CD8-positive, alpha-beta memory T cell (primary cell): ENCODE results near the gene F10. TPM values are rescaled to one million over a fixed set of nuclear protein-coding genes. Genes with fewer than 3 reads are reported as not detected.

Experiments
- CTCF ChIA-PET: fragments of 350-600 bp; sonication (Branson Sonifier 250); formaldehyde crosslinking; loops from one replicate; lab custom pipeline; 2021; ENCODE audit warnings: antibody characterized with exemption; lab: Charles Lee
- POLR2A ChIA-PET: fragments of 350-600 bp; sonication (Branson Sonifier 250); formaldehyde crosslinking; loops from one replicate; lab custom pipeline; 2021; ENCODE audit warnings: antibody characterized with exemption; lab: Charles Lee
- DNase-seq, 5 donors: peaks; one replicate each; pipeline versions ENCODE4 v3.0.0 to v3.0.0-alpha.2; 2020 to 2022; ENCODE audit warnings: mixed read lengths in 1 of 5
- H3K27ac ChIP-seq: one replicate; pipeline ENCODE4 v1.7.0; 2013; ENCODE audit warnings: low read depth, mild to moderate bottlenecking, low read length, moderate library complexity
- H3K27me3 ChIP-seq: 2 replicates; pipeline ENCODE4 v1.7.0; 2013; ENCODE audit warnings: low read length, mild to moderate bottlenecking; ENCODE audit not compliant: insufficient read depth, poor library complexity, severe bottlenecking
- H3K36me3 ChIP-seq: 2 replicates; pipeline ENCODE4 v1.7.0; 2013; ENCODE audit warnings: mild to moderate bottlenecking, low read length, moderate library complexity; ENCODE audit not compliant: insufficient read depth
- H3K4me1 ChIP-seq: 2 replicates; pipeline ENCODE4 v1.7.0; 2013; ENCODE audit warnings: mild to moderate bottlenecking, low read length, moderate library complexity; ENCODE audit not compliant: insufficient read depth
- H3K4me3 ChIP-seq: 2 replicates; pipeline ENCODE4 v1.7.0; 2013; ENCODE audit warnings: mild to moderate bottlenecking, low read length
- H3K9me3 ChIP-seq: 2 replicates; pipeline ENCODE4 v1.7.0; 2013; ENCODE audit warnings: mild to moderate bottlenecking, low read length
- H3K27ac Mint-ChIP-seq, 8 donors: one replicate each; pipeline ENCODE4 v1.8.0; 2020 to 2021; ENCODE audit warnings: mixed read lengths in 8 of 8, mild to moderate bottlenecking in 6 of 8, inconsistent platforms in 3 of 8, moderate library complexity in 3 of 8
- H3K27me3 Mint-ChIP-seq, 2 donors: one replicate each; pipeline ENCODE4 v1.8.0; 2020 to 2021; ENCODE audit warnings: mixed read lengths in 2 of 2, mild to moderate bottlenecking in 1 of 2, moderate library complexity in 1 of 2
- H3K36me3 Mint-ChIP-seq, 3 donors: one replicate each; pipeline ENCODE4 v1.8.0; 2020 to 2021; ENCODE audit warnings: mixed read lengths in 3 of 3, inconsistent platforms in 1 of 3, mild to moderate bottlenecking in 1 of 3
- H3K4me1 Mint-ChIP-seq, 3 donors: one replicate each; pipeline ENCODE4 v1.8.0; 2020 to 2021; ENCODE audit warnings: mixed read lengths in 3 of 3, inconsistent platforms in 1 of 3, mild to moderate bottlenecking in 1 of 3
- H3K4me3 Mint-ChIP-seq, 7 donors: one replicate each; pipeline ENCODE4 v1.8.0; 2020 to 2021; ENCODE audit warnings: mixed read lengths in 7 of 7, mild to moderate bottlenecking in 6 of 7, moderate library complexity in 4 of 7, inconsistent platforms in 2 of 7
- H3K9me3 Mint-ChIP-seq, 5 donors: one replicate each; pipeline ENCODE4 v1.8.0; 2020 to 2022; ENCODE audit warnings: mixed read lengths in 5 of 5, mild to moderate bottlenecking in 3 of 5, moderate library complexity in 2 of 5, inconsistent platforms in 1 of 5
- polyA plus RNA-seq: library from polyadenylated mRNA; unstranded; fragments of 300-500 nt; fragmentation: Illumina TruSeq; gene quantifications from one replicate; pipeline ENCODE4 v1.2.3, GENCODE V29; 2021
- total RNA-seq, 2 experiments: library from RNA; stranded (reverse); gene quantifications; one replicate each; pipeline ENCODE4 v1.2.3, GENCODE V29; 2021

F10 gene
- total and polyA plus RNA-seq, 3 experiments from 2014 or later = not detected

GRCh38 chr13:113119166-113119821 lies 3.3 kb upstream of the F10 start:
- Histone ChIP-seq H3K27me3 (no peaks in the 10 kb centered on the region), H3K4me3 (no peak overlapping the region), H3K27ac (no peak overlapping the region), H3K36me3 (no peaks in the 10 kb centered on the region), H3K9me3 (no peaks in the 10 kb centered on the region), H3K4me1 (no peaks in the 10 kb centered on the region)
- no peaks in the 10 kb centered on the region for H3K36me3 Mint-ChIP-seq
- peaks cover 0 to 26% of the 10 kb centered on the region in 2 donors for H3K27me3 Mint-ChIP-seq
- H3K4me1 Mint-ChIP-seq = no peaks in the 10 kb centered on the region
- ChIA-PET CTCF (no interaction called here), POLR2A (no interaction called here)
- H3K4me3 Mint-ChIP-seq = no peak overlapping the region
- H3K27ac Mint-ChIP-seq = peak overlapping the region in 1 of 8 donors; percentile 23
- DNase-seq = no peak
- no peaks in the 10 kb centered on the region for H3K9me3 Mint-ChIP-seq

- ChIA-PET POLR2A (no interaction called here), CTCF (no interaction called here)
- Mint-ChIP-seq H3K27ac (no peak overlapping the region), H3K4me1 (no peaks in the 10 kb centered on the region), H3K9me3 (no peaks in the 10 kb centered on the region), H3K36me3 (no peaks in the 10 kb centered on the region), H3K4me3 (no peak overlapping the region), H3K27me3 (peaks cover 0 to 26% of the 10 kb centered on the region in 2 donors)
- no peak for DNase-seq
- Histone ChIP-seq H3K4me1 (no peaks in the 10 kb centered on the region), H3K9me3 (no peaks in the 10 kb centered on the region), H3K36me3 (no peaks in the 10 kb centered on the region), H3K4me3 (no peak overlapping the region), H3K27me3 (no peaks in the 10 kb centered on the region), H3K27ac (no peak overlapping the region)
Measured at GRCh38 chr13:113119822-113120189, 2.8 kb upstream of the F10 start.

GRCh38 chr13:113120300-113121182 lies 2.1 kb upstream of the F10 start:
- ChIA-PET CTCF (no interaction called here), POLR2A (no interaction called here)
- no peaks in the 10 kb centered on the region for H3K36me3 Mint-ChIP-seq
- Histone ChIP-seq H3K27ac (no peak overlapping the region), H3K4me1 (no peaks in the 10 kb centered on the region), H3K36me3 (no peaks in the 10 kb centered on the region), H3K27me3 (no peaks in the 10 kb centered on the region), H3K4me3 (no peak overlapping the region), H3K9me3 (no peaks in the 10 kb centered on the region)
- no peak overlapping the region for H3K27ac Mint-ChIP-seq
- DNase-seq = peak in 1 of 5 donors; percentile 43
- H3K4me3 Mint-ChIP-seq = no peak overlapping the region
- peaks cover under 1 to 26% of the 10 kb centered on the region in 2 donors for H3K27me3 Mint-ChIP-seq
- H3K4me1 Mint-ChIP-seq = no peaks in the 10 kb centered on the region
- H3K9me3 Mint-ChIP-seq = no peaks in the 10 kb centered on the region

- peaks cover 7 to 27% of the 10 kb centered on the region in 2 donors for H3K27me3 Mint-ChIP-seq
- H3K4me1 Mint-ChIP-seq = no peaks in the 10 kb centered on the region
- Histone ChIP-seq H3K9me3 (no peaks in the 10 kb centered on the region), H3K27me3 (no peaks in the 10 kb centered on the region), H3K36me3 (no peaks in the 10 kb centered on the region), H3K27ac (no peak overlapping the region), H3K4me3 (no peak overlapping the region), H3K4me1 (no peaks in the 10 kb centered on the region)
- H3K36me3 Mint-ChIP-seq = no peaks in the 10 kb centered on the region
- no peak overlapping the region for H3K27ac Mint-ChIP-seq
- CTCF ChIA-PET = no interaction called here
- no peak overlapping the region for H3K4me3 Mint-ChIP-seq
- H3K9me3 Mint-ChIP-seq = no peaks in the 10 kb centered on the region
- peak in 1 of 5 donors; percentile 42 for DNase-seq
- POLR2A ChIA-PET = no interaction called here
Measured at GRCh38 chr13:113121183-113121927, 1.2 kb upstream of the F10 start.

- Mint-ChIP-seq H3K9me3 (no peaks in the 10 kb centered on the region), H3K4me3 (no peak overlapping the region), H3K27me3 (peaks cover 8 to 26% of the 10 kb centered on the region in 2 donors), H3K36me3 (no peaks in the 10 kb centered on the region), H3K4me1 (no peaks in the 10 kb centered on the region), H3K27ac (peak overlapping the region in 1 of 8 donors; percentile 57)
- H3K9me3 ChIP-seq = no peaks in the 10 kb centered on the region
- DNase-seq = no peak
- no peak overlapping the region for H3K4me3 ChIP-seq
- POLR2A ChIA-PET = no interaction called here
- CTCF ChIA-PET = no interaction called here
- H3K27ac ChIP-seq = no peak overlapping the region
- no peaks in the 10 kb centered on the region for H3K27me3 ChIP-seq
- no peaks in the 10 kb centered on the region for H3K36me3 ChIP-seq
- H3K4me1 ChIP-seq = no peaks in the 10 kb centered on the region
Measured at GRCh38 chr13:113121928-113122471, 599 bp upstream of the F10 start.

GRCh38 chr13:113123226-113124201 lies 915 bp downstream of the F10 start:
- DNase-seq = peak in 1 of 5 donors; percentile 35
- Histone ChIP-seq H3K4me3 (no peak overlapping the region), H3K4me1 (no peaks in the 10 kb centered on the region), H3K27me3 (peaks cover 4% of the 10 kb centered on the region), H3K9me3 (no peaks in the 10 kb centered on the region), H3K36me3 (no peaks in the 10 kb centered on the region), H3K27ac (no peak overlapping the region)
- ChIA-PET POLR2A (no interaction called here), CTCF (no interaction called here)
- Mint-ChIP-seq H3K27ac (no peak overlapping the region), H3K4me1 (no peaks in the 10 kb centered on the region), H3K4me3 (no peak overlapping the region), H3K9me3 (no peaks in the 10 kb centered on the region), H3K36me3 (no peaks in the 10 kb centered on the region), H3K27me3 (peaks cover 11 to 39% of the 10 kb centered on the region in 2 donors)

- H3K36me3 Mint-ChIP-seq = no peaks in the 10 kb centered on the region
- H3K9me3 Mint-ChIP-seq = no peaks in the 10 kb centered on the region
- peak in 1 of 5 donors; percentile 37 for DNase-seq
- Histone ChIP-seq H3K27ac (no peak overlapping the region), H3K4me3 (no peak overlapping the region), H3K27me3 (peaks cover 4% of the 10 kb centered on the region), H3K4me1 (no peaks in the 10 kb centered on the region), H3K9me3 (no peaks in the 10 kb centered on the region), H3K36me3 (no peaks in the 10 kb centered on the region)
- POLR2A ChIA-PET = no interaction called here
- peaks cover 3 to 5% (median 5%) of the 10 kb centered on the region in 3 donors for H3K4me1 Mint-ChIP-seq
- H3K27me3 Mint-ChIP-seq = peaks cover 12 to 44% of the 10 kb centered on the region in 2 donors
- CTCF ChIA-PET = no interaction called here
- H3K27ac Mint-ChIP-seq = no peak overlapping the region
- H3K4me3 Mint-ChIP-seq = no peak overlapping the region
Measured at GRCh38 chr13:113124211-113124970, 1.8 kb downstream of the F10 start.
